ENCODE results near the gene NRG3.

Gene NRG3

GRCh38 chr10:82072124-82072523 is 197.1 kb downstream of the NRG3 start (continued):
- no peak for TF ChIP-seq ZNF391 (tag by site-specific recombination; IDR thresholded peaks at IDR 0.05; ENCODE audit: borderline replicate concordance, low read depth)

DNA sequence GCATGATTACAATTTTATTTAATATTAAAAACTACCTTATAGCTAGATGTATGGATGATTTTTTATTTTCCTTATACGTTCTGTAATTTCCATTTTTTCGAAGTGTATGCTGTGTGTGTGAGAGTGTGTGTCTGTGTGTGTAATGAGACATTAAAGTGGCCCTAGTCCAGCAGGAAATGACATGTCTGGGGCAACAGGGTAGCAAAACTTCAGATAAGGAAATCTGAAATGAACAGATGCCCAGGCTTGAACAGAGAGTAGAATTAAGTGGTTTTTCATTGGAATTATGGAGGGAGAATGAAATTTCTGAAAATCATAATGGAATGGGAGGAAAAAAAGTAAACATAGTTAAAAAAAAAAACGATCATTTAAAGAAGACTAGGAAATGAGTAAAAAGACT is 200.6 kb downstream of the NRG3 start:
- H3K4me1 ChIP-seq (ENCODE audit: control insufficient read depth, insufficient read depth, low read length), result no peaks in the 10 kb centered on the region
- no peak overlapping the region for H3K4me3 ChIP-seq (ENCODE audit: low read depth, low read length)
- no peaks in the 10 kb centered on the region for H3K9me3 ChIP-seq (ENCODE audit: control insufficient read depth, insufficient read depth, low read depth, low read length)
- no peak for TF ChIP-seq REPIN1 (tag by site-specific recombination; IDR thresholded peaks at IDR 0.05; ENCODE audit: low read depth)
- no peak for TF ChIP-seq ZNF660 (tag by site-specific recombination; IDR thresholded peaks at IDR 0.05)
- TF ChIP-seq ZNF292 (tag by site-specific recombination; IDR thresholded peaks at IDR 0.05; ENCODE audit: borderline replicate concordance, low read depth), result no peak
- no peak for TF ChIP-seq HOXD13 (CRISPR knock-in tag; IDR thresholded peaks at IDR 0.05; ENCODE audit: borderline replicate concordance)
- TF ChIP-seq ZNF391 (tag by site-specific recombination; IDR thresholded peaks at IDR 0.05; ENCODE audit: borderline replicate concordance, low read depth), result no peak
- no peak for TF ChIP-seq ZNF658 (tag by site-specific recombination; IDR thresholded peaks at IDR 0.05)
- TF ChIP-seq TRIM28 (IDR thresholded peaks at IDR 0.05; ENCODE audit: borderline replicate concordance, low read length), result no peak
- TF ChIP-seq ZNF174 (tag by site-specific recombination; IDR thresholded peaks at IDR 0.05), result no peak
- TF ChIP-seq, protein P1, sequence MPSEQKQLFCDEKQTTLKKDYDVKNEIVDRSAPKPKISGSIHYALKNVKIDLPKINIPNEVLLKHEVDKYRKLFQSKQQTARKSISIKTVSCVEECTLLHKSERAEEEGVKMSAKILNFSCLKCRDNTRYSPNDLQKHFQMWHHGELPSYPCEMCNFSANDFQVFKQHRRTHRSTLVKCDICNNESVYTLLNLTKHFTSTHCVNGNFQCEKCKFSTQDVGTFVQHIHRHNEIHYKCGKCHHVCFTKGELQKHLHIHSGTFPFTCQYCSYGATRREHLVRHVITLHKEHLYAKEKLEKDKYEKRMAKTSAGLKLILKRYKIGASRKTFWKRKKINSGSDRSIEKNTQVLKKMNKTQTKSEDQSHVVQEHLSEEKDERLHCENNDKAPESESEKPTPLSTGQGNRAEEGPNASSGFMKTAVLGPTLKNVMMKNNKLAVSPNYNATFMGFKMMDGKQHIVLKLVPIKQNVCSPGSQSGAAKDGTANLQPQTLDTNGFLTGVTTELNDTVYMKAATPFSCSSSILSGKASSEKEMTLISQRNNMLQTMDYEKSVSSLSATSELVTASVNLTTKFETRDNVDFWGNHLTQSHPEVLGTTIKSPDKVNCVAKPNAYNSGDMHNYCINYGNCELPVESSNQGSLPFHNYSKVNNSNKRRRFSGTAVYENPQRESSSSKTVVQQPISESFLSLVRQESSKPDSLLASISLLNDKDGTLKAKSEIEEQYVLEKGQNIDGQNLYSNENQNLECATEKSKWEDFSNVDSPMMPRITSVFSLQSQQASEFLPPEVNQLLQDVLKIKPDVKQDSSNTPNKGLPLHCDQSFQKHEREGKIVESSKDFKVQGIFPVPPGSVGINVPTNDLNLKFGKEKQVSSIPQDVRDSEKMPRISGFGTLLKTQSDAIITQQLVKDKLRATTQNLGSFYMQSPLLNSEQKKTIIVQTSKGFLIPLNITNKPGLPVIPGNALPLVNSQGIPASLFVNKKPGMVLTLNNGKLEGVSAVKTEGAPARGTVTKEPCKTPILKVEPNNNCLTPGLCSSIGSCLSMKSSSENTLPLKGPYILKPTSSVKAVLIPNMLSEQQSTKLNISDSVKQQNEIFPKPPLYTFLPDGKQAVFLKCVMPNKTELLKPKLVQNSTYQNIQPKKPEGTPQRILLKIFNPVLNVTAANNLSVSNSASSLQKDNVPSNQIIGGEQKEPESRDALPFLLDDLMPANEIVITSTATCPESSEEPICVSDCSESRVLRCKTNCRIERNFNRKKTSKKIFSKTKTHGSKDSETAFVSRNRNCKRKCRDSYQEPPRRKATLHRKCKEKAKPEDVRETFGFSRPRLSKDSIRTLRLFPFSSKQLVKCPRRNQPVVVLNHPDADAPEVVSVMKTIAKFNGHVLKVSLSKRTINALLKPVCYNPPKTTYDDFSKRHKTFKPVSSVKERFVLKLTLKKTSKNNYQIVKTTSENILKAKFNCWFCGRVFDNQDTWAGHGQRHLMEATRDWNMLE (tag by site-specific recombination; conservative IDR thresholded peaks at IDR 0.05; ENCODE audit: low read depth), result no peak
- TF ChIP-seq, protein P2, sequence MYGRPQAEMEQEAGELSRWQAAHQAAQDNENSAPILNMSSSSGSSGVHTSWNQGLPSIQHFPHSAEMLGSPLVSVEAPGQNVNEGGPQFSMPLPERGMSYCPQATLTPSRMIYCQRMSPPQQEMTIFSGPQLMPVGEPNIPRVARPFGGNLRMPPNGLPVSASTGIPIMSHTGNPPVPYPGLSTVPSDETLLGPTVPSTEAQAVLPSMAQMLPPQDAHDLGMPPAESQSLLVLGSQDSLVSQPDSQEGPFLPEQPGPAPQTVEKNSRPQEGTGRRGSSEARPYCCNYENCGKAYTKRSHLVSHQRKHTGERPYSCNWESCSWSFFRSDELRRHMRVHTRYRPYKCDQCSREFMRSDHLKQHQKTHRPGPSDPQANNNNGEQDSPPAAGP (tag by site-specific recombination; IDR thresholded peaks at IDR 0.05), result no peak
- no peak for TF ChIP-seq ZNF530 (tag by site-specific recombination; IDR thresholded peaks at IDR 0.05; ENCODE audit: low read depth)
- TF ChIP-seq ZNF18 (tag by site-specific recombination; IDR thresholded peaks at IDR 0.05), result no peak
- TF ChIP-seq ZNF623 (tag by site-specific recombination; IDR thresholded peaks at IDR 0.05), result no peak
- TF ChIP-seq, protein P3, sequence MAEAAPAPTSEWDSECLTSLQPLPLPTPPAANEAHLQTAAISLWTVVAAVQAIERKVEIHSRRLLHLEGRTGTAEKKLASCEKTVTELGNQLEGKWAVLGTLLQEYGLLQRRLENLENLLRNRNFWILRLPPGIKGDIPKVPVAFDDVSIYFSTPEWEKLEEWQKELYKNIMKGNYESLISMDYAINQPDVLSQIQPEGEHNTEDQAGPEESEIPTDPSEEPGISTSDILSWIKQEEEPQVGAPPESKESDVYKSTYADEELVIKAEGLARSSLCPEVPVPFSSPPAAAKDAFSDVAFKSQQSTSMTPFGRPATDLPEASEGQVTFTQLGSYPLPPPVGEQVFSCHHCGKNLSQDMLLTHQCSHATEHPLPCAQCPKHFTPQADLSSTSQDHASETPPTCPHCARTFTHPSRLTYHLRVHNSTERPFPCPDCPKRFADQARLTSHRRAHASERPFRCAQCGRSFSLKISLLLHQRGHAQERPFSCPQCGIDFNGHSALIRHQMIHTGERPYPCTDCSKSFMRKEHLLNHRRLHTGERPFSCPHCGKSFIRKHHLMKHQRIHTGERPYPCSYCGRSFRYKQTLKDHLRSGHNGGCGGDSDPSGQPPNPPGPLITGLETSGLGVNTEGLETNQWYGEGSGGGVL (tag by site-specific recombination; IDR thresholded peaks at IDR 0.05), result no peak
- TF ChIP-seq ZNF19 (tag by site-specific recombination; IDR thresholded peaks at IDR 0.05; ENCODE audit: low read depth), result no peak
- no peak for TF ChIP-seq ZNF624 (tag by site-specific recombination; IDR thresholded peaks at IDR 0.05)
- TF ChIP-seq ZNF585B (tag by site-specific recombination; IDR thresholded peaks at IDR 0.05), result no peak
- TF ChIP-seq ZNF341 (tag by site-specific recombination; IDR thresholded peaks at IDR 0.05; ENCODE audit: low read depth), result no peak
- TF ChIP-seq ZNF140 (tag by site-specific recombination; IDR thresholded peaks at IDR 0.05), result no peak
- no peak for TF ChIP-seq SETDB1 (IDR thresholded peaks at IDR 0.05; ENCODE audit: insufficient read length, low read length)
- ChIA-PET CTCF (no interaction called here), POLR2A (no interaction called here)
- H3K36me3 ChIP-seq (ENCODE audit: control insufficient read depth in 2 of 2, insufficient read depth in 1 of 2, low read length in 2 of 2), result no peaks in the 10 kb centered on the region
- H3K27ac ChIP-seq (ENCODE audit: extremely low read depth, low read depth, low read length), result no peak overlapping the region

Measured in HEK293 (cell line).